Stimulated activated CD8-positive, alpha-beta memory T cell treated with anti-CD3 and anti-CD28 coated beads, Interleukin-4, amount 100 ng/mL, for 48 hours (primary cell): ENCODE data around the gene BPIFB2.
A peak's percentile ranks its signal among the peaks of the same experiment; 100 is the strongest.
"Not testable (repeated sequence)": the region's sequence is repeated elsewhere in the genome, so short reads cannot be mapped to it uniquely, and the experiment has no call there.

Experiments
- DNase-seq: peaks from one replicate; pipeline ENCODE4 v3.0.0-alpha.2; 2020

The BPIFB2 gene

GRCh38 chr20:32970973-32971300, 36.6 kb upstream of the BPIFB2 start:
- peak; percentile 44 for DNase-seq

- DNase-seq: peak; percentile 43
Observed at GRCh38 chr20:32971703-32972161, 35.8 kb upstream of the BPIFB2 start.

- peak; percentile 81 for DNase-seq
Observed at GRCh38 chr20:32972181-32973076, 35.1 kb upstream of the BPIFB2 start.

- DNase-seq: peak; percentile 23
Observed at GRCh38 chr20:32973077-32973717, 34.3 kb upstream of the BPIFB2 start.

- DNase-seq: peak; percentile 25
Observed at GRCh38 chr20:32974204-32975064, 33.1 kb upstream of the BPIFB2 start.

GRCh38 chr20:32975121-32975520, 32.4 kb upstream of the BPIFB2 start:
- not testable (repeated sequence) for DNase-seq

GRCh38 chr20:32975698-32976674, 31.5 kb upstream of the BPIFB2 start:
- peak; percentile 20 for DNase-seq

GRCh38 chr20:32976746-32977145, 30.8 kb upstream of the BPIFB2 start:
- peak; percentile 29 for DNase-seq

GRCh38 chr20:32977281-32978008, 30.1 kb upstream of the BPIFB2 start:
- no peak for DNase-seq

GRCh38 chr20:32978009-32978335, 29.5 kb upstream of the BPIFB2 start:
- DNase-seq: no peak

GRCh38 chr20:32979201-32979998, 28.1 kb upstream of the BPIFB2 start:
- no peak for DNase-seq

GRCh38 chr20:32980131-32980941, 27.2 kb upstream of the BPIFB2 start:
- DNase-seq: no peak

- no peak for DNase-seq
Observed at GRCh38 chr20:32980990-32981389, 26.5 kb upstream of the BPIFB2 start.

- DNase-seq: no peak
Observed at GRCh38 chr20:32982617-32983458, 24.7 kb upstream of the BPIFB2 start.

GRCh38 chr20:32983459-32984112, 23.9 kb upstream of the BPIFB2 start:
- no peak for DNase-seq

GRCh38 chr20:32984196-32984595, 23.3 kb upstream of the BPIFB2 start:
- no peak for DNase-seq

- no peak for DNase-seq
Observed at GRCh38 chr20:32984631-32985354, 22.7 kb upstream of the BPIFB2 start.
